Brain microvascular endothelial cell (primary cell): ENCODE results near the gene AMOTL1.

Experiments used
- DNase-seq: peaks from one replicate; pipeline ENCODE4 v3.0.0-alpha.2; 2020
- H3K27ac ChIP-seq: fragments of 250-450 bp; sonication (Bioruptor Pico); 2 replicates; pipeline ENCODE4 v1.5.1; 2020; ENCODE audit warnings: mild to moderate bottlenecking, moderate library complexity
- H3K27me3 ChIP-seq: fragments of 250-450 bp; sonication (Bioruptor Pico); replicated peaks from 2 replicates; pipeline ENCODE4 v1.5.1; 2020; ENCODE audit warnings: mild to moderate bottlenecking
- H3K36me3 ChIP-seq: fragments of 250-450 bp; sonication (Bioruptor Pico); replicated peaks from 2 replicates; pipeline ENCODE4 v1.5.1; 2020; ENCODE audit warnings: mild to moderate bottlenecking
- H3K4me3 ChIP-seq: 2 replicates; pipeline ENCODE4 v1.5.1; 2011; ENCODE audit warnings: low read depth, mild to moderate bottlenecking, control low read depth, low read length, moderate library complexity
- CTCF ChIP-seq: IDR thresholded peaks from 2 replicates; pipeline ENCODE4 v1.5.1; 2011; ENCODE audit warnings: low read depth, mild to moderate bottlenecking, moderate library complexity, low read length, control low read depth, inconsistent platforms; ENCODE audit errors: missing control alignments
- in situ Hi-C: cut with HindIII; loops from 2 replicates; pipeline ENCODE4 v1.10.0; 2017; ENCODE audit warnings: low sequenced_read_pairs, low pct_ligation_motif_present

AMOTL1 gene

DNA sequence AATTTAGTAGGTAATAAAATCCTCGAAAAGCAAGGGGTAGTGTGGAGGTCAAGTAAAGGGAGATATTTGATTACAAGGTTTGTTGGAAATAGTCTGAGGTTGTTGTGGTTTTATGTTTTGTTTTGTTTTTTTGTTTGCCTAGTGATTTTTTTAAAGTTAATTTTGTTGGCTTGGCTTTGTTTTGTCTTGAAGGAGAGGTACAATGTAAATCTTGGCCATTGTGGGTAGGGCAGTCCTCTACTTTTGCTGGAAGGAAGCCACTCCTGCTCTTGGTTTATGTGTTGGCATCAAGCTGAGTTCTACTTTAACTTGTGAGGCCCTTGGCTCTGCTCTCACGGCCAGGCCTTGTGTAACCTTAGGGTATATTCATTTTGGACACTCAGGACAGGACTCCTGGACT lies 3.2 kb downstream of the AMOTL1 start:
- in situ Hi-C loops = no loop called here
- Histone ChIP-seq H3K27ac (no peak overlapping the region), H3K27me3 (no peaks in the 10 kb centered on the region), H3K36me3 (no peaks in the 10 kb centered on the region), H3K4me3 (no peak overlapping the region)
- DNase-seq = no peak
- no peak for TF ChIP-seq CTCF

DNA sequence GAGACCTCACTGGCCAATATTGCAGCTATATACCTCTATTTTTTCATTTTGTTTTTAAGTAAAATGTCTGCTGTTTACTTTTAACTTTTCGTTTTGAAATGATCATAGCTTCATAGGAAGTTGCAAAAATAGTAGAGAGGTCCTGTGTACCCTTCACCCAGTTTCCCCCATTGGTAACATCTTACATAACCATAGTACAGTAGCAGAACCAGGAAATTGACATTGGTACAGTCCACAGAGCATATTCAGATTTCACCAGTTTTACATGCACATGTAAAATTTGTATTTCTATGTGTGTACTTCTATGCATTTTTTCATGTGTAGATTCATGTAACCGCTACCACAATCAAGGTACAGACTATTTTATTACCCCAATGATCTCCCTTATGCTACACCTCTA lies 3.8 kb downstream of the AMOTL1 start:
- no peaks in the 10 kb centered on the region for H3K27me3 ChIP-seq
- in situ Hi-C loops = no loop called here
- no peaks in the 10 kb centered on the region for H3K36me3 ChIP-seq
- TF ChIP-seq CTCF = no peak
- no peak overlapping the region for H3K4me3 ChIP-seq
- H3K27ac ChIP-seq = no peak overlapping the region
- no peak for DNase-seq

DNA sequence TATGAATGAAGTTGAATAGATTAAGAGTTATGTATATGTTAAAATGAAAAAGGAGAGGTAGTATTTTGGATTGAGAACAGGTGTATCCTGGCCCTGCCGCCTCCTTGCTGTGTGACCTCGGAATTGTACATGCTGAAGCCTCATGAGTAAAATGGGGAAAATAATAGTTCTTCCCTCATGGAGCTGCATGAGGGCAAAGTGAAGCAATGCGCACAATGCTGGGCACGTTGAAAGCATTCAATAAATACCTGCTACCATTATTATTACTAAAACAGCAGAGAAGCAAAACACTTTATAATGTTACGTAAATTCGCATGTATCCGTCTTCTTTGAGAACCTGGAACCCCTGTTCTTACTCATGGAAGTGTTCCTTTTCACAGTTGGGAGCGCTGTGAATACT lies 5.7 kb downstream of the AMOTL1 start:
- H3K36me3 ChIP-seq = no peaks in the 10 kb centered on the region
- no peak overlapping the region for H3K27ac ChIP-seq
- H3K4me3 ChIP-seq = no peak overlapping the region
- DNase-seq = no peak
- TF ChIP-seq CTCF = no peak
- in situ Hi-C loops = no loop called here
- no peaks in the 10 kb centered on the region for H3K27me3 ChIP-seq

DNA sequence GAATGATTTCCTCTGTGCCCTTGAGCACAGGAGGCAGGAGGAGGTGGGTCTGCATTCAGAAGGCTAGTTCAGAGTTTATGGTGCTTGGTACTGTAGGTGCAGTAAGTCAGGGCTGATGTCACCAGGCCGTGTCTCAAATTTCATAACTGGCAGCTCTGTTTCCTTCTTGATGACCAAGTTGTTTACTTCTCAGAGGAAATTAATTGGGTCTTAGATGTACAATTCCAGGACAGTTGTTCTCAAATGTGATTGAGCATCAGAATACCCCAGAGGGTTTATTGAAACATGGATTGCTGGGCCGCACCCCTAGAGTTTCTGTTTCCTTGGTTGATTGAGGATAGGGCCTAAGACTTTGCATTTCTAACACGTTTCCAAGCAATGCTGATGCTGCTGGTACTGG lies 6.2 kb downstream of the AMOTL1 start:
- no peaks in the 10 kb centered on the region for H3K27me3 ChIP-seq
- in situ Hi-C loops = no loop called here
- no peak overlapping the region for H3K4me3 ChIP-seq
- TF ChIP-seq CTCF = no peak
- H3K27ac ChIP-seq = no peak overlapping the region
- DNase-seq = no peak
- H3K36me3 ChIP-seq = no peaks in the 10 kb centered on the region

DNA sequence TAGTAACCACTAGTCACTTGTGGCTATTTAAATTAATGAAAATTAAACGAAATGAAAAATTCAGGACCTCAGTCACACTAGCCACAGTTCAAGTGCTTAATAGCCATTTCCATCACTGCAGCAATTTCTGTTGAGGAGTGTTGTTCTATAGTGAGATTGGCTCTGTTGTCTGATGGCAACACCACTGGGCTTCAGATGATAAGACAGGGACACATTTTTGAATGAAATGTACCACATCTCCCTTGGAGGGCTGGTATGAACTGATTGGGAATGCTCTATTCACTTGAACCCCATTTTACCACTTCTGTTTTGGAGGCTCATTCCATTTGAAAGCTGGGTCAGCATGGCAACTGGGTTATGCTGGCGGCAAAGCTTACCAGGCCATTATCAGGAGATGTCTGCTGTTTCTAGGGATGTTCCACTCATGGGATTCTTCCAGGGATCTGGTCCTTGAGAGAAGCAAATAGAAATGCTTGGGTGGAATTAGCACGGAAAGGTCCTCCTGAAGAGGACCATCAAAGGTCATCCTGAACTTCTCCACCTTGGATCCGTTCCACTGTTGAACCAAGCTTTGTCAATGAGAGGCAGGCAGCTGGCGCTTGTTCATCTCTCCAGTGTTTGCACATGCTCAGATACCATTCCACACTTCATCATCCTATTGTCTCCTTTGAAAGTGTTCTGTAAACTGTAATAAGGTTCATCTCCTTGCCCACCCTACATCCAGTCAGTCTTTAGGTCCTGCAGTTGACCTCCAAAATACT lies 7.6 kb downstream of the AMOTL1 start:
- in situ Hi-C loops = no loop called here
- no peaks in the 10 kb centered on the region for H3K27me3 ChIP-seq
- H3K36me3 ChIP-seq = no peaks in the 10 kb centered on the region
- no peak for TF ChIP-seq CTCF
- no peak for DNase-seq
- H3K27ac ChIP-seq = no peak overlapping the region
- H3K4me3 ChIP-seq = no peak overlapping the region
